ENCODE data around the gene HAL.

- no peak for TF ChIP-seq CTCF (conservative IDR thresholded peaks at IDR 0.05; ENCODE audit: low read depth, low read length)
- no peak for TF ChIP-seq POLR2A (IDR thresholded peaks at IDR 0.05; ENCODE audit: low read depth, low read length)
- no peak for TF ChIP-seq CEBPB (IDR thresholded peaks at IDR 0.05; ENCODE audit: low read depth, low read length)
- TF ChIP-seq RFX5 (IDR thresholded peaks at IDR 0.05; ENCODE audit: low read depth, low read length) = no peak
- peak; percentile 77 for TF ChIP-seq USF2 (IDR thresholded peaks at IDR 0.05; ENCODE audit: low read depth, low read length)
These were observed 53.4 kb downstream of the HAL start, which contains the start of gene CCDC38 for GRCh38 chr12:95942524-95943329.
